HEK293T (cell line): ENCODE results near the gene PLA2G4D.

Experiments
- CTCF ChIA-PET: fragments of 350-600 bp; formaldehyde crosslinking; extraction: SDS; loops from one replicate; lab custom pipeline; 2021; ENCODE audit warnings: antibody characterized with exemption, inconsistent platforms; lab: Yijun Ruan, JAX
- POLR2A ChIA-PET: fragments of 350-600 bp; formaldehyde crosslinking; extraction: SDS; loops from one replicate; lab custom pipeline; 2020; ENCODE audit warnings: antibody characterized with exemption, inconsistent platforms; lab: Yijun Ruan, JAX
- DNase-seq: peaks from one replicate; pipeline ENCODE4 v3.0.0; 2012; ENCODE audit warnings: mixed read lengths; ENCODE audit errors: extremely low spot score
- ARNT ChIP-seq: fragments of 450-650 bp; IDR thresholded peaks from 2 replicates; pipeline ENCODE4 v1.6.1; 2017; ENCODE audit warnings: mild to moderate bottlenecking
- BHLHE40 ChIP-seq: fragments of 450-650 bp; IDR thresholded peaks from 2 replicates; pipeline ENCODE4 v1.6.1; 2016; ENCODE audit warnings: mild to moderate bottlenecking, moderate library complexity, borderline replicate concordance
- CTBP1 ChIP-seq: fragments of 450-650 bp; IDR thresholded peaks from 2 replicates; pipeline ENCODE4 v1.6.1; 2016; ENCODE audit warnings: borderline replicate concordance
- ELF4 ChIP-seq: fragments of 450-650 bp; IDR thresholded peaks from 2 replicates; pipeline ENCODE4 v1.6.1; 2017; ENCODE audit warnings: antibody characterized with exemption
- FOXA1 ChIP-seq: fragments of 450-650 bp; IDR thresholded peaks from 2 replicates; pipeline ENCODE4 v1.6.1; 2016; ENCODE audit warnings: mild to moderate bottlenecking
- FOXK2 ChIP-seq: fragments of 450-650 bp; IDR thresholded peaks from 2 replicates; pipeline ENCODE4 v1.6.1; 2016; ENCODE audit warnings: mild to moderate bottlenecking
- FOXM1 ChIP-seq: fragments of 450-650 bp; IDR thresholded peaks from 2 replicates; pipeline ENCODE4 v1.6.1; 2017; ENCODE audit warnings: mild to moderate bottlenecking, borderline replicate concordance
- HDGF ChIP-seq: fragments of 450-650 bp; IDR thresholded peaks from 2 replicates; pipeline ENCODE4 v1.6.1; 2017; ENCODE audit warnings: antibody characterized with exemption, borderline replicate concordance
- L3MBTL2 ChIP-seq: fragments of 450-650 bp; conservative IDR thresholded peaks from 2 replicates; pipeline ENCODE4 v1.6.1; 2016; ENCODE audit warnings: mild to moderate bottlenecking
- LEF1 ChIP-seq: fragments of 450-650 bp; IDR thresholded peaks from 2 replicates; pipeline ENCODE4 v1.6.1; 2017; ENCODE audit warnings: mild to moderate bottlenecking, borderline replicate concordance
- NFRKB ChIP-seq: fragments of 450-650 bp; IDR thresholded peaks from 2 replicates; pipeline ENCODE4 v1.6.1; 2016; ENCODE audit warnings: mild to moderate bottlenecking, moderate library complexity
- SP1 ChIP-seq: fragments of 450-650 bp; IDR thresholded peaks from 2 replicates; pipeline ENCODE4 v1.6.1; 2017
- SUZ12 ChIP-seq: fragments of 450-650 bp; IDR thresholded peaks from 2 replicates; pipeline ENCODE4 v1.6.1; 2016; ENCODE audit warnings: mild to moderate bottlenecking
- TARDBP ChIP-seq: fragments of 450-650 bp; IDR thresholded peaks from 2 replicates; pipeline ENCODE4 v1.6.1; 2016
- ZNF384 ChIP-seq: fragments of 450-650 bp; IDR thresholded peaks from 2 replicates; pipeline ENCODE4 v1.6.1; 2016
- TF ChIP-seq, protein P1 (sequence below): fragments of 450-650 bp; IDR thresholded peaks from 2 replicates; pipeline ENCODE4 v1.6.1; 2016

Gene PLA2G4D

DNA sequence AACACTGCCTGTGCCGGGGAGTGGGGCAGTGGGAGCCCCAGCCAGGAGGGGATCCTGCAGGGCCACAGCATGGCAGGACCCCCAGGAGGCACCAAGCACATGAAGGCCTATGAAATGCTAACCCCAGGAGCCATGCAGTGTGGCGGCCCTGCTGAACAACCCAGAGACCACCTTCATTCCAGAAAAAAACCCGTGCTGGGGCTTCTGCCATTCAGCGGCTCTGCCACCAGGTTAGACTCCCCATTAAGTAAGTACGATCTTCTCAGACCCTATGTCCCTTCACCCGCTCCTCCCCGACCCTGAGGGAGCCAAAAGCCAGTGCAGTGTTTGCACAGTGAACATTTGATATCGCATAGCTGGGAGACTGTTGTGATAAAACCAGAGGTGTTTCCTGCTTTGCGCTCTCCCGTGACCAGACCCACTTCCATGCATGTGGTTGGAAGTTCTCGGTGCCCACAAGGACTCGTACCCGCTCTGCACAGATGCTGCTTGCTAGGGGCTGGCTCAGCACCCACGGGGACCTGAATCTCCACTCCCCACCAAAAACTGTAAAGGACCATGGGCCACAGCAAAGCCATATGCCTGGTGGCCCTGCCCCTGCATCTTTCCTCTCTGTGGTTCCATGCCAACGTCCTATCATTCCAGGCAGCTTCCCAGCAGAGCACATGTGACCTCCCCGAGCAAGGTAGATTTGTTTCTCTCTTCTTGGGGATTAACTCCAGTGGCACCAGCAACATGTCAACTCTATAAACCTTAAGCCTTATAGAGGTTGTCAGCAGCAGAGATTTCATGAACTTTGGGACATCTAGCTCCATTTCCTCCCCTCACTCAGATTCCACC lies 5.3 kb downstream of the PLA2G4D start:
- CTCF ChIA-PET = no interaction called here
- TF ChIP-seq TARDBP = no peak
- TF ChIP-seq LEF1 = no peak
- TF ChIP-seq, protein P1, sequence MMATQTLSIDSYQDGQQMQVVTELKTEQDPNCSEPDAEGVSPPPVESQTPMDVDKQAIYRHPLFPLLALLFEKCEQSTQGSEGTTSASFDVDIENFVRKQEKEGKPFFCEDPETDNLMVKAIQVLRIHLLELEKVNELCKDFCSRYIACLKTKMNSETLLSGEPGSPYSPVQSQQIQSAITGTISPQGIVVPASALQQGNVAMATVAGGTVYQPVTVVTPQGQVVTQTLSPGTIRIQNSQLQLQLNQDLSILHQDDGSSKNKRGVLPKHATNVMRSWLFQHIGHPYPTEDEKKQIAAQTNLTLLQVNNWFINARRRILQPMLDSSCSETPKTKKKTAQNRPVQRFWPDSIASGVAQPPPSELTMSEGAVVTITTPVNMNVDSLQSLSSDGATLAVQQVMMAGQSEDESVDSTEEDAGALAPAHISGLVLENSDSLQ = no peak
- no peak for TF ChIP-seq NFRKB
- no peak for TF ChIP-seq FOXK2
- no peak for TF ChIP-seq BHLHE40
- TF ChIP-seq FOXM1 = no peak
- POLR2A ChIA-PET = no interaction called here
- no peak for DNase-seq

DNA sequence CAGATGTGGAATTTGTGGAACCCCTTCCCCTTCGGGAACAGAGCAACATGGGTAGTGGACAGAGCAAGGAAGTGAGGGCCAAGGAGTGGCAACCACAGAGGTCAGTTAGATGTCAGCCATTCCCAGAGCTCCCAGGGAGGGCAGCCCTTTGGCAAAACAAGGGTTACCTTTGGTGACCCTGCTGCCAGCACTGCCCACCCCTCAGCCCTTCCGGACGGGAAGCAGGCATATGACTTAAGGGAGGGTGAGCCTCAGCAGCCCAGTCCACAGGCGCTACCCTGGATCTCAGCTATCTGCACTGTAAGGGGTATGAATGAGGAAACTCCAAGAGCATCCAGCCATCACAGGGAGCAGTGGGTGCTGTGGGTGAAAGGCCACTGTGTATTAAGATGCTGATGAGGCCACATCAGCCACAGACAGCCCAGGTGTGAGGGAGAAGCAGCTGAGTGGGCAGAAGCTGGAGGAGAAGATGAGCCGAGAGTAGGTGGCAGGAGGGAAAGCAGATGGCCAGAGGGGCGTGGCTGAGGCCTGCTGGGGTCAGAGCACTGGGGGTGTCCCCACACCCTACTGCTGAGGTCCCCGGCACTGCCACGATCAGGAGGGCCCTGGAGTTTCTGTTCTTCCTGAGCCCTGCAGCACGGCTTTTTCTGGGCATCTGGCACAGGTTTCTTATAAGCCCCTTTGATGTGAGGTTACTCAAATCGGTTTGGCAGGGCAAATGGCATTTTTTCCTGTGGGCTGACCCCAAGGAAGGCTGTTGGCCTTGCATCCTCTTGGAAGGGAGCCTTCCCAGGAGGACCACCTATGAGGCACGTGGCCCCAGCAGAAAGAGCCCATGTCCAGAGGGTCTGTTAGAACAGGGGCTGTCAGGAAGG lies 6.2 kb downstream of the PLA2G4D start:
- CTCF ChIA-PET = interaction anchor here (0.9 kb wide), 1 partner anchor 47 kb away, joined by 3 read pairs; no protein-coding TSS in a partner anchor
- TF ChIP-seq NFRKB = no peak
- TF ChIP-seq ZNF384 = no peak
- TF ChIP-seq FOXA1 = no peak
- no peak for TF ChIP-seq ELF4
- TF ChIP-seq ARNT = no peak
- TF ChIP-seq FOXM1 = no peak
- no peak for TF ChIP-seq FOXK2
- no peak for TF ChIP-seq HDGF
- no peak for TF ChIP-seq SUZ12
- TF ChIP-seq, protein P1 = no peak
- no peak for TF ChIP-seq LEF1
- TF ChIP-seq L3MBTL2 = no peak
- no peak for TF ChIP-seq BHLHE40
- no peak for TF ChIP-seq SP1
- POLR2A ChIA-PET = no interaction called here
- no peak for DNase-seq

DNA sequence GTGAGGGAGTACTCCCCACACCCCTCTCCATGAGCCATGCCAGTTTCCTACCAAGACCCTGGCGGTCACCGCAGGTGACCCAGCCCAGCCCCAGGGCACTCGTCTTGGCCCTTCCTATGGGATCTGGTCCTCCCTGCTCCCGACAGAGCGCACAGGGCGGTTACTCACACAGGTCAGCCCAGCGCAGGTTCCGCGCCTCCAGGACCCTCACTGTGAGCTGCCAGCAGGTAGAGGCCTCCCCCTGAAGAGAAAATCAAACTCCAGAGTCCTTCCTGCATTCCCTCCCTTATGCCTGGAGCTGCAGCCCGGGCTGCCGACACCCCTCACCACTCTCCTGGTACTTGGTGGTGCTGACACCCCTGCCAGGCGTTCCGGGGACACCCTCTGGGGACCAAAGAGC lies 6.9 kb downstream of the PLA2G4D start:
- TF ChIP-seq, protein P1 = no peak
- TF ChIP-seq BHLHE40 (no peak), FOXM1 (no peak), FOXK2 (no peak), SUZ12 (no peak), ELF4 (no peak), HDGF (no peak), SP1 (no peak), ARNT (no peak)
- ChIA-PET CTCF (interaction anchor here (0.9 kb wide), 1 partner anchor 48 kb away, joined by 3 read pairs; no protein-coding TSS in a partner anchor), POLR2A (interaction anchor here (1.7 kb wide), 1 partner anchor 43 kb away, joined by 4 read pairs; no protein-coding TSS in a partner anchor)
- DNase-seq = no peak

DNA sequence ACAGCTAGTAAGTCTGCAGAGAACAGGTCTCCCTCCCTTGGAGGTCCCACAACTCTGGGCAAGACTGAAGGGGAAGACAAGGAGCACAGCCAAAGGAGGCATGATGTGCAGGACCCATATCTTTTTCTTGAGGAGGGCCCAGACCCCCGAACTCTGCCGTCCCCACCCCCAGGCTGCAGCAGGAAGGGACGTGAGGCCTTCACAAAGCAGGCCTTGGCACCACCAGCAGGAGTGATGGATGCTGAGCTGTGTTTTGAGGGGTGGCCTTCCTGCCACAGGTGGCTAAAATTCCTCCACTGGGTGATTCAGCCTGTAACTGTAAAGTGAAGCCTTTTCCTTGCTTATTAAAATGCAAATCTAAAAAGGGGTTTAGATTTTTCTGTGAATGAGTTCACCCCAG lies 8.6 kb downstream of the PLA2G4D start:
- ChIA-PET CTCF (interaction anchor here (1.0 to 1.6 kb wide), 3 partner anchors 18 to 52 kb away, joined by 3 to 4 read pairs (median 4); no protein-coding TSS in a partner anchor), POLR2A (interaction anchor here (1.7 kb wide), 1 partner anchor 45 kb away, joined by 4 read pairs; no protein-coding TSS in a partner anchor)
- no peak for DNase-seq
- TF ChIP-seq ARNT (no peak), L3MBTL2 (no peak), LEF1 (no peak), FOXK2 (no peak), HDGF (no peak), ELF4 (no peak), CTBP1 (no peak), NFRKB (no peak), ZNF384 (no peak), SUZ12 (no peak)
- TF ChIP-seq, protein P1 = no peak

DNA sequence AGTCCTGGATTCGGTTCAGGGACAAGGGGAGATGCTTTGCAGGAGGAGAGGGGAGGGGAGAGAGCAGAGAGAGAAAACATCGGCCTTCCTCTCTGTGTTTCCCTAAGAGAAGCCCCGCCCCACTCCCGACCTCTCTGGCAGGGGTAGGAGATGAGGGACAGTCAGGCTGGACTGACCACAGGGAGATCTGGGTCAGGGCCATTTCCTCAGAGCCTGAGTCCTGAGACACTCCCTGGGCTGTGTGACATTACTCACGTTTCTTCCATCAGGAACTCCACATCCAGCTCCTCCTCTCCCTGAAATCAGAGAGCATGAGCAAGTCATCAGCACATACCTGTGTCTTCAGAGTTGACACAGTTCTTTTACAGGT lies 9.1 kb downstream of the PLA2G4D start:
- DNase-seq = no peak
- POLR2A ChIA-PET = no interaction called here
- CTCF ChIA-PET = interaction anchor here (1.0 to 1.6 kb wide), 2 partner anchors 17 to 46 kb away, joined by 3 to 4 read pairs; no protein-coding TSS in a partner anchor
- TF ChIP-seq NFRKB = no peak
- no peak for TF ChIP-seq ZNF384
- TF ChIP-seq ARNT = no peak
- TF ChIP-seq SUZ12 = no peak
- TF ChIP-seq FOXM1 = no peak
- TF ChIP-seq ELF4 = no peak
- TF ChIP-seq L3MBTL2 = no peak
- TF ChIP-seq, protein P1 = no peak
- TF ChIP-seq CTBP1 = no peak
